HL-60 (cell line): ENCODE data around the gene ELP4.

ENCODE experiments used
- DNase-seq, 2 experiments: peaks; one replicate each; pipeline ENCODE4 v3.0.0-alpha.2; 2010 to 2020; ENCODE audit warnings: low read depth in 1 of 2, low spot score in 1 of 2
- H3K27ac ChIP-seq: fragments of 250-450 bp; sonication (Bioruptor Pico); replicated peaks from 2 replicates; pipeline ENCODE4 v1.5.1; 2020; ENCODE audit warnings: mild to moderate bottlenecking, moderate library complexity
- H3K27me3 ChIP-seq: fragments of 250-450 bp; sonication (Bioruptor Pico); 2 replicates; pipeline ENCODE4 v1.5.1; 2021; ENCODE audit warnings: mild to moderate bottlenecking, moderate library complexity; ENCODE audit not compliant: insufficient read depth, poor library complexity, severe bottlenecking
- H3K4me3 ChIP-seq: replicated peaks from 2 replicates; pipeline ENCODE4 v1.5.1; 2011; ENCODE audit warnings: mild to moderate bottlenecking, control low read depth, low read length; ENCODE audit not compliant: insufficient read depth
- CTCF ChIP-seq: IDR thresholded peaks from one replicate; pipeline ENCODE4 v1.5.1; 2011; ENCODE audit warnings: low read length, control low read depth, inconsistent platforms; ENCODE audit not compliant: insufficient read depth
- GABPA ChIP-seq: IDR thresholded peaks from 2 replicates; pipeline ENCODE4 v1.6.1; 2012; ENCODE audit warnings: low read depth
- POLR2AphosphoS5 ChIP-seq: IDR thresholded peaks from 2 replicates; pipeline ENCODE4 v1.6.1; 2012; ENCODE audit warnings: low read depth
- SPI1 ChIP-seq: IDR thresholded peaks from 2 replicates; pipeline ENCODE4 v1.6.1; 2012; ENCODE audit warnings: low read depth, mild to moderate bottlenecking, borderline replicate concordance
- TF ChIP-seq, protein P1 (sequence below): IDR thresholded peaks from 2 replicates; pipeline ENCODE4 v1.6.1; 2012; ENCODE audit warnings: low read depth; ENCODE audit not compliant: insufficient replicate concordance

ELP4 gene

DNA sequence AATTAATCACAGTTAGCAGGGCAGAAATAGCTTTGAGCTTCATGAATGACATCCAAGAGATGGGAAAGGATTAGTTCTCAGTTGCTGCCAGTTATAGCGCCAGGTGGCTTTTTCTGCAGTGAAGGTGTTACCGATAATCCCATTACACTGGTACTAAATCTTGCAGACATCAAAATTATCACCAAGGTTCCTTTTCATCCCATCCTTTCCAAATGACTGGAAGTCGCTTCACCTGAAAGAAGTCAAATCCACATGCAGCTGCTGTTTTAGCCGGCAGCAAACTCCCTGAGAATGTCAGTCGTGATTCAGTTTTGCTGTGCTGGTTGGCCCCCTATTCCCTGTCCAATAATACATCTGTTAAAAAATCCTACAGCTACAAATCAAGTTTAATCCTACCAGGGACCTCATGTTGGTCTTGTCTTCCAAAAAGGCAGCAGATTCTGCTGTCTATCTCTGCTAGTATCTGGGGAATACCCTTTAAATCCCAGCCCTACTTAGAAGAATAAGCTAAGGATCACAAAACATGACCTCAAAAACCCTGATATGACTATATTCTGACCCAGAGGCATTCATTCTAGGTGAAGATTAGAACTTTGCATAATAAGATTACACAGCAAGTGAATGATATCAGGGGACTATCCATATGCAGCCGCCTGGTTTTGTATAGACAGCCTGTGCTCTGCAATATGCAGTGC lies 31.9 kb upstream of the ELP4 start:
- no peak overlapping the region for H3K27ac ChIP-seq
- DNase-seq, result no peak
- H3K4me3 ChIP-seq, result no peak overlapping the region
- TF ChIP-seq, protein P1, sequence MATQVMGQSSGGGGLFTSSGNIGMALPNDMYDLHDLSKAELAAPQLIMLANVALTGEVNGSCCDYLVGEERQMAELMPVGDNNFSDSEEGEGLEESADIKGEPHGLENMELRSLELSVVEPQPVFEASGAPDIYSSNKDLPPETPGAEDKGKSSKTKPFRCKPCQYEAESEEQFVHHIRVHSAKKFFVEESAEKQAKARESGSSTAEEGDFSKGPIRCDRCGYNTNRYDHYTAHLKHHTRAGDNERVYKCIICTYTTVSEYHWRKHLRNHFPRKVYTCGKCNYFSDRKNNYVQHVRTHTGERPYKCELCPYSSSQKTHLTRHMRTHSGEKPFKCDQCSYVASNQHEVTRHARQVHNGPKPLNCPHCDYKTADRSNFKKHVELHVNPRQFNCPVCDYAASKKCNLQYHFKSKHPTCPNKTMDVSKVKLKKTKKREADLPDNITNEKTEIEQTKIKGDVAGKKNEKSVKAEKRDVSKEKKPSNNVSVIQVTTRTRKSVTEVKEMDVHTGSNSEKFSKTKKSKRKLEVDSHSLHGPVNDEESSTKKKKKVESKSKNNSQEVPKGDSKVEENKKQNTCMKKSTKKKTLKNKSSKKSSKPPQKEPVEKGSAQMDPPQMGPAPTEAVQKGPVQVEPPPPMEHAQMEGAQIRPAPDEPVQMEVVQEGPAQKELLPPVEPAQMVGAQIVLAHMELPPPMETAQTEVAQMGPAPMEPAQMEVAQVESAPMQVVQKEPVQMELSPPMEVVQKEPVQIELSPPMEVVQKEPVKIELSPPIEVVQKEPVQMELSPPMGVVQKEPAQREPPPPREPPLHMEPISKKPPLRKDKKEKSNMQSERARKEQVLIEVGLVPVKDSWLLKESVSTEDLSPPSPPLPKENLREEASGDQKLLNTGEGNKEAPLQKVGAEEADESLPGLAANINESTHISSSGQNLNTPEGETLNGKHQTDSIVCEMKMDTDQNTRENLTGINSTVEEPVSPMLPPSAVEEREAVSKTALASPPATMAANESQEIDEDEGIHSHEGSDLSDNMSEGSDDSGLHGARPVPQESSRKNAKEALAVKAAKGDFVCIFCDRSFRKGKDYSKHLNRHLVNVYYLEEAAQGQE, result no peak
- TF ChIP-seq SPI1 (no peak), CTCF (no peak), GABPA (no peak), POLR2AphosphoS5 (no peak)
- H3K27me3 ChIP-seq, result no peaks in the 10 kb centered on the region

- H3K27ac ChIP-seq, result no peak overlapping the region
- no peak overlapping the region for H3K4me3 ChIP-seq
- no peak for DNase-seq
- TF ChIP-seq, protein P1, result no peak
- TF ChIP-seq POLR2AphosphoS5 (no peak), CTCF (no peak), GABPA (no peak), SPI1 (no peak)
- no peaks in the 10 kb centered on the region for H3K27me3 ChIP-seq
These were observed 31.4 kb upstream of the ELP4 start for GRCh38 chr11:31478223-31478590.

- H3K27me3 ChIP-seq, result no peaks in the 10 kb centered on the region
- no peak overlapping the region for H3K27ac ChIP-seq
- DNase-seq, result no peak
- no peak overlapping the region for H3K4me3 ChIP-seq
- TF ChIP-seq SPI1, result no peak
- TF ChIP-seq, protein P1, result no peak
- no peak for TF ChIP-seq POLR2AphosphoS5
- no peak for TF ChIP-seq GABPA
- no peak for TF ChIP-seq CTCF
These were observed 30.5 kb upstream of the ELP4 start for GRCh38 chr11:31479066-31479465.
